GM23338 (cell line): ENCODE results near the gene TBCD. TPM values are rescaled to one million over a fixed set of nuclear protein-coding genes. Genes with fewer than 3 reads are reported as not detected.

ENCODE experiments used
- ATAC-seq: fragments of 200-7000 bp; cut with Tn5 transposase; 3 replicates; pipeline ENCODE4 v1.9.1; 2020
- DNase-seq: peaks from one replicate; pipeline ENCODE4 v3.0.0-alpha.2; 2015; ENCODE audit warnings: low spot score
- H2AFZ ChIP-seq: fragments of 200-600 bp; sonication (generic); 2 replicates; pipeline ENCODE4 v1.8.0; 2016; ENCODE audit warnings: antibody characterized with exemption, mild to moderate bottlenecking, moderate library complexity
- H3F3A ChIP-seq: fragments of 200-600 bp; sonication (generic); replicated peaks from 2 replicates; pipeline ENCODE4 v1.8.0; 2017; ENCODE audit warnings: antibody characterized with exemption, mixed run types, low read depth
- H3K27ac ChIP-seq: fragments of 200-600 bp; sonication (generic); 2 replicates; pipeline ENCODE4 v1.6.1; 2016; ENCODE audit warnings: low read depth
- H3K27me3 ChIP-seq: fragments of 200-600 bp; sonication (generic); 2 replicates; pipeline ENCODE4 v1.8.0; 2016; ENCODE audit warnings: mild to moderate bottlenecking, mixed run types, moderate library complexity; ENCODE audit not compliant: insufficient read depth
- H3K36me3 ChIP-seq: fragments of 200-600 bp; sonication (generic); 2 replicates; pipeline ENCODE4 v1.8.0; 2016; ENCODE audit warnings: mild to moderate bottlenecking; ENCODE audit not compliant: insufficient read depth
- H3K4me1 ChIP-seq: fragments of 200-600 bp; sonication (generic); 2 replicates; pipeline ENCODE4 v1.8.0; 2016; ENCODE audit warnings: mild to moderate bottlenecking, moderate library complexity; ENCODE audit not compliant: insufficient read depth
- H3K4me2 ChIP-seq: fragments of 200-600 bp; sonication (generic); 2 replicates; pipeline ENCODE4 v1.7.1; 2017; ENCODE audit warnings: mixed run types
- H3K4me3 ChIP-seq: fragments of 200-600 bp; sonication (generic); 2 replicates; pipeline ENCODE4 v1.6.1; 2016; ENCODE audit warnings: mixed run types
- H3K79me2 ChIP-seq: fragments of 200-600 bp; sonication (generic); replicated peaks from 2 replicates; pipeline ENCODE4 v1.8.0; 2017; ENCODE audit warnings: mild to moderate bottlenecking; ENCODE audit not compliant: insufficient read depth
- H3K9me2 ChIP-seq: fragments of 200-600 bp; sonication (generic); 2 replicates; pipeline ENCODE4 v1.8.0; 2017; ENCODE audit not compliant: insufficient read depth
- H4K20me1 ChIP-seq: fragments of 200-600 bp; sonication (generic); replicated peaks from 2 replicates; pipeline ENCODE4 v1.8.0; 2017; ENCODE audit warnings: mild to moderate bottlenecking; ENCODE audit not compliant: insufficient read depth
- H3K27ac Mint-ChIP-seq: 2 replicates; pipeline ENCODE4 v1.8.0; 2020; ENCODE audit warnings: inconsistent platforms, mild to moderate bottlenecking, moderate library complexity, mixed read lengths
- H3K27me3 Mint-ChIP-seq: 3 replicates; pipeline ENCODE4 v1.8.0; 2022; ENCODE audit warnings: low read depth, mild to moderate bottlenecking, moderate library complexity, mixed read lengths, inconsistent platforms; ENCODE audit not compliant: insufficient read depth, poor library complexity
- H3K36me3 Mint-ChIP-seq: 3 replicates; pipeline ENCODE4 v1.8.0; 2021; ENCODE audit warnings: low read depth, mild to moderate bottlenecking, inconsistent platforms, moderate library complexity, mixed read lengths
- H3K4me1 Mint-ChIP-seq: 3 replicates; pipeline ENCODE4 v1.8.0; 2020; ENCODE audit warnings: mild to moderate bottlenecking, inconsistent platforms, mixed read lengths
- H3K4me3 Mint-ChIP-seq: 3 replicates; pipeline ENCODE4 v1.8.0; 2021; ENCODE audit warnings: moderate library complexity, mild to moderate bottlenecking, inconsistent platforms, mixed read lengths
- H3K9me3 Mint-ChIP-seq: 3 replicates; pipeline ENCODE4 v1.8.0; 2020; ENCODE audit warnings: moderate library complexity, mild to moderate bottlenecking, inconsistent platforms, mixed read lengths
- JUNB ChIP-seq: IDR thresholded peaks from one replicate; pipeline ENCODE4 v1.6.1; 2016; ENCODE audit warnings: antibody characterized with exemption; ENCODE audit not compliant: unreplicated experiment
- NANOG ChIP-seq: IDR thresholded peaks from 2 replicates; pipeline ENCODE4 v1.6.1; 2016; ENCODE audit warnings: antibody characterized with exemption, borderline replicate concordance
- REST ChIP-seq: IDR thresholded peaks from one replicate; pipeline ENCODE4 v1.6.1; 2018; ENCODE audit warnings: antibody characterized with exemption; ENCODE audit not compliant: unreplicated experiment
- ZNF462 ChIP-seq: fragments of 250-450 bp; sonication (Bioruptor Pico); IDR thresholded peaks from 2 replicates; pipeline ENCODE4 v1.5.0; 2020; ENCODE audit warnings: mild to moderate bottlenecking, moderate library complexity
- polyA plus RNA-seq: library from polyadenylated mRNA; unstranded; fragments of >200 nt; fragmentation: Nextera tagmentation; extraction: Ambion mirVana; gene quantifications from 2 replicates; pipeline ENCODE4 v1.2.1, GENCODE V29; 2016
- total RNA-seq: library from RNA; depleted of rRNA; stranded (reverse); fragments of >200 nt; shearing (Covaris generic); gene quantifications from 2 replicates; pipeline ENCODE4 v1.2.3, GENCODE V29; 2014

The TBCD gene
- total and polyA plus RNA-seq, 2 experiments from 2014 or later: 75.0 to 116 TPM

GRCh38 chr17:82817947-82818346, 66.1 kb downstream of the TBCD start (continued):
- TF ChIP-seq NANOG (no peak), ZNF462 (no peak), JUNB (no peak)

GRCh38 chr17:82820278-82821251, 68.7 kb downstream of the TBCD start:
- peaks cover 17% of the 10 kb centered on the region for H4K20me1 ChIP-seq
- H3K36me3 Mint-ChIP-seq: peaks cover 68% of the 10 kb centered on the region
- H3F3A ChIP-seq: no peaks in the 10 kb centered on the region; the same call in 1 of the 2 replicates
- peak; percentile 62 for DNase-seq
- no peaks in the 10 kb centered on the region for H3K9me2 ChIP-seq
- H3K79me2 ChIP-seq: peaks cover 29% of the 10 kb centered on the region
- H3K4me1 ChIP-seq: peaks cover 21% of the 10 kb centered on the region
- peaks cover 46% of the 10 kb centered on the region for H3K4me1 Mint-ChIP-seq
- H3K4me3 ChIP-seq: no peak overlapping the region
- no peak for TF ChIP-seq REST
- TF ChIP-seq NANOG: peak; percentile 15; the same call in 1 of the 2 replicates
- H3K27me3 ChIP-seq: no peaks in the 10 kb centered on the region
- H3K27ac Mint-ChIP-seq: 0 out of 2 replicates have a peak overlapping the region, but pooled peaks have one; percentile 45
- H3K27me3 Mint-ChIP-seq: peaks cover 18% of the 10 kb centered on the region
- no peak overlapping the region for H3K4me2 ChIP-seq
- H3K4me3 Mint-ChIP-seq: 0 out of 3 replicates have a peak overlapping the region, but pooled peaks have one; percentile 19
- peaks cover 11% of the 10 kb centered on the region; the same call in 2 of the 3 replicates for H3K9me3 Mint-ChIP-seq
- H3K36me3 ChIP-seq: peaks cover 29% of the 10 kb centered on the region
- peak; percentile 76 for ATAC-seq
- no peak overlapping the region for H3K27ac ChIP-seq
- H2AFZ ChIP-seq: no peak overlapping the region
